ENCODE measurements around the gene LGR5.

DNA sequence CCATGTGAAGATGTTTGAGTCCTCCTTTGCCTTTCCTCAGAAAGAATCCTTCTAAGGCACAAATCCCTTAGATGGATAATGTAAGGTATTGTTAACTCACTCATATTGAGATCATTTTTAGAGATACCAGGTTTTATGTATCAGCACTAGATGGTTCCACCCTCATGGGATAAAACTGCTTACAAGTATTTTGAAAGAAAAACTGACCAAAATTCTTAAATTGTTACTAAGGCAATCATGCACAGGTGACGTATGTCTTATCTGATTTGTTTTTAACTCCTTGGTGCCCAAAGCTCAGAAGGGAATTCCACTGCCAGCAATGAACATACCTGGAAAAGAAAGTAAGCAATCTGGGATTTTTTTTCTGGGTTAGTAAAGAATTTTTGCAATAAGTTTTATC, 145.6 kb downstream of the LGR5 start:
- TF ChIP-seq, protein P1, sequence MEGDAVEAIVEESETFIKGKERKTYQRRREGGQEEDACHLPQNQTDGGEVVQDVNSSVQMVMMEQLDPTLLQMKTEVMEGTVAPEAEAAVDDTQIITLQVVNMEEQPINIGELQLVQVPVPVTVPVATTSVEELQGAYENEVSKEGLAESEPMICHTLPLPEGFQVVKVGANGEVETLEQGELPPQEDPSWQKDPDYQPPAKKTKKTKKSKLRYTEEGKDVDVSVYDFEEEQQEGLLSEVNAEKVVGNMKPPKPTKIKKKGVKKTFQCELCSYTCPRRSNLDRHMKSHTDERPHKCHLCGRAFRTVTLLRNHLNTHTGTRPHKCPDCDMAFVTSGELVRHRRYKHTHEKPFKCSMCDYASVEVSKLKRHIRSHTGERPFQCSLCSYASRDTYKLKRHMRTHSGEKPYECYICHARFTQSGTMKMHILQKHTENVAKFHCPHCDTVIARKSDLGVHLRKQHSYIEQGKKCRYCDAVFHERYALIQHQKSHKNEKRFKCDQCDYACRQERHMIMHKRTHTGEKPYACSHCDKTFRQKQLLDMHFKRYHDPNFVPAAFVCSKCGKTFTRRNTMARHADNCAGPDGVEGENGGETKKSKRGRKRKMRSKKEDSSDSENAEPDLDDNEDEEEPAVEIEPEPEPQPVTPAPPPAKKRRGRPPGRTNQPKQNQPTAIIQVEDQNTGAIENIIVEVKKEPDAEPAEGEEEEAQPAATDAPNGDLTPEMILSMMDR (IDR thresholded peaks at IDR 0.05), result no peak
- TF ChIP-seq POLR2A (IDR thresholded peaks at IDR 0.05), result no peak

Measured in uterus (tissue), 2 donors.